RPMI7951 (cell line): ENCODE measurements around the gene DNAJB9. TPM values are rescaled to one million over a fixed set of nuclear protein-coding genes. Genes with fewer than 3 reads are reported as not detected.
A peak's percentile ranks its signal among the peaks of the same experiment; 100 is the strongest.
"Not testable (repeated sequence)": the region's sequence is repeated elsewhere in the genome, so short reads cannot be mapped to it uniquely, and the experiment has no call there.

Source experiments
- DNase-seq: peaks from one replicate; pipeline ENCODE4 v3.0.0-alpha.2; 2012; ENCODE audit warnings: low read depth
- total RNA-seq: library from RNA; depleted of rRNA; stranded (reverse); fragments of >200 nt; shearing (Covaris generic); gene quantifications from 2 replicates; pipeline ENCODE4 v1.2.3, GENCODE V29; 2014; rRNA removed

DNAJB9 gene
- total RNA-seq = 25.1 and 32.2 TPM in 2 replicates

- DNase-seq = peak; percentile 99
Observed at GRCh38 chr7:108569381-108570145, at the start of gene DNAJB9, which contains the start of gene THAP5. DNAJB9 (plus strand) TSS chr7:108569874; CDS start chr7:108571727, 1,853 bp downstream. THAP5 (minus strand) TSS chr7:108569706; CDS start chr7:108569569, 137 bp downstream.

DNA sequence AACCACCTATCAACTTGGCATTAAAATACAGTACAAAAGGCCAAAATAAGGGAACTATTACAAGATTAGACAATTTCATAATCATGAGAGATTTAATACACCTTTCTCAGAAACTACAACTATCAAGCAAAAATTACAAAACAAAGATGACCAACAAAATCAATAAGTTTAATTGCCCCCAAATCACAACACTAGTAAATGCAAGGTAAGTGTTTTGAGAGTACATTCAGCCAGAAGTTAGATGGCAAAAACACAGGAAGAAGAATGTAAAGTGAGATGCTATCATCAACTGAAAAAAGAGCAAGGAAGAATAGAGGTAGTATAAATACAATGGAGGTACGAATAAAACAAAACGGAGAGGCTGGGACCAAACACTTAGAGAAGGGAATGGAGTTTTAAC, 46.9 kb upstream of the DNAJB9 start:
- no peak for DNase-seq

DNA sequence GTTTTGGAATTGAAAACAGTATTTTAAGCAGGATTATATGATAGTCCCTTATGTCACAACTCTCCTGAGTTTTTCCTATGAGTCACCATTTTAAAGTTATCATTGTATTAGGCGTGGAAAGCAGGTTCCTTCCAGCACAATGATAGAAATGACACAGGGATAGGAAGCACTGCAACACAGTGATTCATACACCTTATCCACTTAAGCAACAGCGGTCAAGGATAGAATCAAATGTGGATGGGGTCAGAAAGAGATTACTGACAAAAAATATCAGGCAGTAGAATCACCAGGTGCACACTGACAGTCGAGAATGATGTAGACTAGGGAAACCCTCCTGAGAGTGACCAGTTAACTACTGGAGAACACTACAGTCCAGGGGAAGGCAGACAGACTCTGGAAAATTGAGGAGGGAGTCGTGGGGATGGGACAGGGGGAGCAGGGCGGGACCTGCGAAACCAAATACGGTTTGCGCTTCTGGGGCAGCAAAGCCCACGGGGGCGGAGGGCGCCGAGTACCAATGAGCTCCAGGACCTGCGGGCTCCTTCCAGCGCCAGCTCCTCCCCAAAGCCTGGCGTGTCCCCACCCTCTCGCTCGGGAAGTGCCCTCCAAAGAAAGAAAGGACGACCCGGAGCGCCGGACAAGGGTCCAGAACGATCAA, 44.2 kb upstream of the DNAJB9 start:
- DNase-seq = peak; percentile 88

DNA sequence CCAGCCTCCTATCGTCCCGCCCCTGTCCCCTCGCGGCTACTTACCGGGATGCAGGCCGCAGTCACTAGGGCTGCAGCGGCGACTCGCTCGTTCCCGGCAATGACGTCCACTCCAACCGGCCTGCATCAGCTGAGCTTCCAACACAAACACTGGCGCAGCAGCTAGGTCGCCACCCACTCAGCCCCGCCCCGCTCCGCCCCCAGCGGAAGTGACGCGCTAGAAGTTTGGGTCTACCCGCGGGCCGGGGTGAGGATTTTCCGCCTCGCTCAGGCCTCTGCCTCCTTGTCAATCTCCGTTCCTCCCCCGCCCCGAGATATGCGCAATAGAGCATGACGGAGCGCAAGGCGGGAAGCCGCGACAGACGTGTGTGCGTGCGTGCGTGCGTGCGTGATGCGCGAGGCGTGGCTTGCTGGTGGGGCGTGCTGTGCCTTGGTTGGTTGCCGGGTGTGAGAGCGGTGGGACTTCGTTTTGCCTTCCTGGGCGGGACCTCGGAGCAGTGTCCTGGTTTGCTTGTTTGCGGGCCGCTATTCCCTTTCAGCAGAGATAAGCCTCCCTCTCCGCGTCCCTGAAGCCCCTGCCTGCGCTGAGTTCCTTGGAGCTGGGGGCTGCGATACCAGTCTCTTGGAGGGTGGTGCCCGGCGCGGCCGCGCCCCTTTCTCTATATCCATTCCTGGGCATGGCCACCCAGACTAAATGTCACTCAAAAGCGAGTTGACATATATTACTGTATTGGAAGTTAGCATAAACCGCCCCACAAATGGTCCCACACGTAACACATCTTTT, 43.5 kb upstream of the DNAJB9 start, which contains the start of gene PNPLA8:
PNPLA8 (minus strand) TSS at position 151 of the 783 bp plus-strand sequence. CDS start 10,644 bp downstream, outside the sequence.
- DNase-seq = peak; percentile 99

DNA sequence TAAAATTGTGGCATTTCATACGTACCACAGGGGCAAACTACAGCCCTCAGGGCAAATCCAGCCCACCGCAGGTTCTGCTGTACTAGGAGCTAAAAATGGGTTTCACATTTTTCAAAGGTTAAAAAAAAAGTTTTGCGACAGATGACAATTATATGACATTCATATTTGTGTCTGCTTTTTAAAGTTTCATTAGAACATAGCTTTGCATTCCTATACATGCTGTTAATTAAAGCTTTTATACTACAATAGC, 43.0 kb upstream of the DNAJB9 start:
- DNase-seq = no peak

- DNase-seq = no peak
Observed at GRCh38 chr7:108528183-108528712, 41.4 kb upstream of the DNAJB9 start.

DNA sequence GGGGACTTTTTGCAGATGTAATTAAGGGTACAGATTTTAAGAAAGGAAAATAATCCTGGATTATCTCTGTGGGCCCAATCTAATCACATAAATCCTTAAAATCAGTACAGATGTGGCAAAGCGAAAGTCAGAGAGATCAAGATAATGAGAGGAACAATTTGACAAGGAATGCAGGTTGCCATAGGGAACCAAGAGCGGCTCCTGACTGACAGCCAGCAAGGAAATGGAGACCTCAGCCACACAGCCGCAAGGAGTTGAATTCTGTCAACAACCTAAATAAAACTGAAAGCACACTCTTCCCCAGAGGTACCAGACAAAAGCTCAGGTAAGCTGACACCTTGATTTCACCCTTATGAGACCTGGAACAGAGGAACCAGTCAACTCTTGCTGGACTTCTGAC, 40.3 kb upstream of the DNAJB9 start:
- no peak for DNase-seq

DNA sequence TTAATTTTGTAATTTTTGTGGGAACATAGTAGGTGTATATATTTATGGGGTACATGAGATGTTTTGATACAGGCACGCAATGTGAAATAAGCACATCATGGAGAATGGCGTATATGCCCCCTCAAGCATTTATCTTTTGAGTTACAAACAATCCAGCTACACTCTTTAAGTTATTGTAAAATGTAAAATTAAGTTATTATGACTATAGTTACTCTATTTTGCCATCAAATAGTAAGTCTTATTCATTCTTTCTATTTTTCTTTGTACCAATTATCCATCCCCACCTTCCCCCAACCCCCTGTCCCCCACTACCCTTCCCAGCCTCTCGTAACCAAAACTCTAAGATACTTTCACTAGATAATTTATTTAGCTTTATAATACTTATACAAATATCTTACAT, 36.0 kb upstream of the DNAJB9 start:
- DNase-seq = no peak

DNA sequence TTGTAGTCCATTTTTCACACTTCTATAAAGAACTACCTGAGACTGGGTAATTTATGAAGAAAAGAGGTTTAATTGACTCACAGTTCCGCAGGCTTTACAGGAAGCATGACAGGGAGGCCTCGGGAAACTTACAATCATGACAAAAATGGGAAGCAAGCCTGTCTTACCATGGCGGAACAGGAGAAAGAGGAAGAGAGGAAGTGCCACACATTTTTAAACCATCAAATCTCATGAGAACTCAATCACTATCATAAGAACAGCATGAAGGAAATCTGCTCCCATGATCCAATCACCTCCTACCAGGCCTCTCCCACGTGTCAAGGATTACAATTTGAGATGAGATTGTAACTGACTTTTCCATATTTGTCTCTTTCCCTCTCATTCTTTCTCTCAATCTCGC, 34.4 kb upstream of the DNAJB9 start:
- no peak for DNase-seq

GRCh38 chr7:108535744-108536143, 33.9 kb upstream of the DNAJB9 start:
- no peak for DNase-seq

GRCh38 chr7:108537229-108537628, 32.4 kb upstream of the DNAJB9 start:
- no peak for DNase-seq

- not testable (repeated sequence) for DNase-seq
Observed at GRCh38 chr7:108538236-108538635, 31.4 kb upstream of the DNAJB9 start.

- DNase-seq = not testable (repeated sequence)
Observed at GRCh38 chr7:108538685-108539084, 31.0 kb upstream of the DNAJB9 start.

DNA sequence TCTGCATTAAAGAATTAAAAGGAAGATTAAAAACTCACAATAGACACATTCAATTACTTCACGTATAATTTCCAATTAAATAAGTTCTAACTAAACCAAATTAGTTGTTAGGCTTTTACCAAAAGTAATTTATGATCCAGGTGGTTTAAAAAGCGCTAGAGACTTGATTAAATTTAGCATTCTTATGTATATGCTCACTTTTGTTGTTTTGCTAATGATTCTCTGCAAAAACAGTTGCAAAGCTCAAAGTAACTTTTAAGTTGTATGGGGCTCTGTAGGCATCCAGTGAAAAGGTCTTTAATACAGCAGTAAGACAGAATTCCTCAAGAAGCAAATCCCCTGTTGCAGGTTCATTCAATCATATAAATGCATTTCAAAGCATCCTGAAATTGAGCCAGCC, 28.2 kb upstream of the DNAJB9 start:
- no peak for DNase-seq

DNA sequence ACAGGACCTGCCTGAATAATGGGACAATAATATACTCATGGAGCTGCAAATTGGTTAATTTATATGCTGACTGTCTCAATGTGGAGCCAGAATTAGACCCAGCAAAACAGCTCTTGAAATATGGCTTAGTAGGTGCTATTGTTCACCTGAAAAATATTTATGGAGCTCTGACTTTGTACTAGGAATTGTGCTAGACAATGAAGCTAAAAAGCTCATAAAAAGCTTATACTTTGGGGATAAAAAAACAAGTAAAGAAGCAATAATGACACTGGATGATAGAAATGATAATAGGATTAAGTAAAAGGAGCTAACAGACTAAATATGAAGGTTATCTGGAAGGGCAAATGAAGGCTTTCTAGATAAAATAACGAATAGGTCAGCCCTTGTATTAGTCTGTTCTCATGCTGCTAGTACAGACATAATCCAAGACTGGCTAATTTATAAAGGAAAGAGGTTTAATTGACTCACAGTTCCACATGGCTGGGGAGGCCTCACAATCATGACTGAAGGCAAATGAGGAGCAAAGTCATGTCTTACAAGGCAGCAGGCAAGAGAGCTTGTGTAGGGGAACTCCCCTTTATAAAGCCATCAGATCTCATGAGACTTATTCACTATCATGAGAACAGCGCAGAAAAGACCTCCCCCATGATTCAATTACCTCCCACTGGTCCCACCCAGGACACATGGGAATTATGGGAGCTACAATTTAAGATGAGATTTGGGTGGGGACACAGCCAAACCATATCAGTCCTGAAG, 21.4 kb upstream of the DNAJB9 start:
- DNase-seq = not testable (repeated sequence)

GRCh38 chr7:108556665-108557064, 13.0 kb upstream of the DNAJB9 start:
- not testable (repeated sequence) for DNase-seq

DNA sequence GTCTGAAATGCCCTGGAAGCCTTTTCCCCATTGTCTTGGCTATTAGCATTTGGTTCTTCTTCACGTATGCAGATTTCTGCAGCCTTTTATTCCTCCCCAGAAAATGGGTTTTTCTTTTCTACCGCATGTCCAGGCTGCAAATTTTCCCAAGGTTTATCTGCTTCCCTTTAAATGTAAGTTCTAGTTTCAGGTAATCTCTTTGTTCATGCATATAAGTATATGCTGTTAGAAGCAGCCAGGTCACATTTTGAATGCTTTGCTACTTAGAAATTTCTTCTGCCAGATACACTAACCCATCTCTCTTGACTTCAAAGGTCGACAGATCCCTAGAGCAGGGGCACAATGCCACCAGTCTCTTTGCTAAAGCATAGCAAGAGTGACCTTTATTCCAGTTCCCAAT, 12.5 kb upstream of the DNAJB9 start:
- DNase-seq = no peak

- DNase-seq = no peak
Observed at GRCh38 chr7:108557617-108558016, 12.1 kb upstream of the DNAJB9 start.

DNA sequence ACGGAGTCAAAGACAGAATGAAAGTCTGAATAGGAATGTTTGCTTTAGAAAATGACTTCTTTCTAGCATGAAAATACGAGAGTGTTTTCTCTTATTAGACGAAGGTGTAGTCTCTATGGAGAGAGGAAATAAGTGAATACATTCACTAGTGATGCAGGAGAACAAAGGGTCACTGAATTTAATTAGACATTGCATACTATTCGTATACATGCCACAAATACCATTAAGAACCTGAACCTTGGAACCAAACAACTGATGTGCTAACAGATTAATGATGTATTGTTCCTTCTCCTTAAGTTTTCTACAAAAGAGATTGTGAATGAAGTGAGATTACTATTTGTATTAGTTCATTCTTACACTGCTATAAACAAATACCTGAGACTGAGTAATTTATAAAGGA, 10.4 kb upstream of the DNAJB9 start:
- no peak for DNase-seq

- peak; percentile 6 for DNase-seq
Observed at GRCh38 chr7:108561047-108561619, 8.5 kb upstream of the DNAJB9 start.

DNA sequence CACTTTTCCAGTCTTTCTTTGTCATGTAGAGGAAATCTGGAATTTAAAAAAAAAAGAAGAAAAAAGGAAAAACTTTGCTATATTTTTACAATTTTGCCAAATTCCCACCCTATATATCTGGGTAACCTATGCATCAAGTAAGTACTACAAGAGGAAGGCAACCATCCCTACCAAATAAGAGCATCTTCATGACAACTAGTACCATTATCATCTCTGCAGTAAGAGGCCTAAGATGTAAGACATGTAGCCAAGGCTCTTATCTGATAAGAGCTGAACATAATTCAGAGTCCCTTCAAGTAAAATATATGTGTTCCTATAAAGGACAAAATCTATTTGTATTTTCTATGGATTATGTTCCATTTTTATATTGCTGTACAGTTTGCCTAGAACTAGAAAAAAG, 3.7 kb upstream of the DNAJB9 start:
- no peak for DNase-seq
